Cardiac muscle cell (in vitro differentiated cells and primary cell): ENCODE data around the gene VAV1. TPM values are rescaled to one million over a fixed set of nuclear protein-coding genes. Genes with fewer than 3 reads are reported as not detected.

ENCODE experiments used
- DNase-seq, 2 donors: peaks; one replicate each; pipeline versions ENCODE4 v3.0.0 to v3.0.0-alpha.2; 2010 to 2017; ENCODE audit warnings: low read depth in 1 of 2, low spot score in 1 of 2
- H3K27ac ChIP-seq: fragments of 200-600 bp; sonication (generic); 2 replicates; pipeline ENCODE4 v1.5.1; 2016
- H3K27me3 ChIP-seq: fragments of 200-600 bp; sonication (generic); 2 replicates; pipeline ENCODE4 v1.6.0; 2016; ENCODE audit warnings: control low read depth
- H3K36me3 ChIP-seq: fragments of 200-600 bp; sonication (generic); 2 replicates; pipeline ENCODE4 v1.5.1; 2016; ENCODE audit warnings: control low read depth
- H3K4me1 ChIP-seq: fragments of 200-600 bp; sonication (generic); 2 replicates; pipeline ENCODE4 v1.8.1; 2017; ENCODE audit warnings: low read depth, mild to moderate bottlenecking, mixed run types
- H3K4me3 ChIP-seq: fragments of 200-600 bp; sonication (generic); 2 replicates; pipeline ENCODE4 v1.5.1; 2016; ENCODE audit warnings: mild to moderate bottlenecking
- H3K9me3 ChIP-seq: fragments of 200-600 bp; sonication (generic); 2 replicates; pipeline ENCODE4 v1.5.1; 2017; ENCODE audit warnings: low read depth, mild to moderate bottlenecking, control low read depth
- polyA plus RNA-seq: library from polyadenylated mRNA; unstranded; fragments of >200 nt; fragmentation: Nextera tagmentation; extraction: Ambion mirVana; gene quantifications from 2 replicates; pipeline ENCODE4 v1.2.1, GENCODE V29; 2016
- total RNA-seq: library from RNA; depleted of rRNA; stranded (reverse); fragments of >200 nt; gene quantifications from 2 replicates; pipeline ENCODE4 v1.2.3, GENCODE V29; 2016
- TF ChIP-seq, protein P1 (sequence below): IDR thresholded peaks from 2 replicates; pipeline ENCODE4 v1.5.1; 2012; ENCODE audit warnings: low read depth, mild to moderate bottlenecking, low read length

The VAV1 gene
- total and polyA plus RNA-seq, 2 experiments from 2014 or later, result not detected

DNA sequence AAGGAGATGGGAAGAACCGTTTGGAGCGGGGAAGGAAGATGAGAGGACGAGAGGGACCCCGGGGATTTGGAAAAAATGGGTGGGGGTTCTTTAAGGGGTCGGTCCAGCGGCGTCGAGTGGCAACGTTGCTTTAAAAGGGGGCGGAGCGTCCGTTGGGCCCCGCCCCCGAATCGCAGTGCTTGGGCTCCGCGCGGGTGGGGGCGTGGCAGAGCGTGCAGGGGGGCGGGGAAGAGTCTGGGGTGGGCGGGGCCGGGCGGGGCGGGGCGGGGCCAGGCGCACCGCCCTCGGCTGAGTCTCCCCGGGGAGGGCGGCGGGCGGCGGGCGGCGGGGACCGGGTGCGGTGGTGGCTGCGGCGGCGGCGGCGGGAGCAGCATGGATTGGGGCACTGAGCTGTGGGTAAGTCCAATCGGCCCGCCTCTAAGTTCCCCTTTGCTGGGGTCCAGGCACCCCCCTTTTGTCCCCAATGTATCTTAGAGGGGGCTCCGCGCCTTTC, 33.1 kb upstream of the VAV1 start, which contains the start of gene TRIP10:
TSS of gene TRIP10 (plus strand) at position 291 of the 493 bp plus-strand sequence. CDS start at position 373, 82 bp downstream.
- no peaks in the 10 kb centered on the region for H3K27me3 ChIP-seq
- TF ChIP-seq, protein P1, sequence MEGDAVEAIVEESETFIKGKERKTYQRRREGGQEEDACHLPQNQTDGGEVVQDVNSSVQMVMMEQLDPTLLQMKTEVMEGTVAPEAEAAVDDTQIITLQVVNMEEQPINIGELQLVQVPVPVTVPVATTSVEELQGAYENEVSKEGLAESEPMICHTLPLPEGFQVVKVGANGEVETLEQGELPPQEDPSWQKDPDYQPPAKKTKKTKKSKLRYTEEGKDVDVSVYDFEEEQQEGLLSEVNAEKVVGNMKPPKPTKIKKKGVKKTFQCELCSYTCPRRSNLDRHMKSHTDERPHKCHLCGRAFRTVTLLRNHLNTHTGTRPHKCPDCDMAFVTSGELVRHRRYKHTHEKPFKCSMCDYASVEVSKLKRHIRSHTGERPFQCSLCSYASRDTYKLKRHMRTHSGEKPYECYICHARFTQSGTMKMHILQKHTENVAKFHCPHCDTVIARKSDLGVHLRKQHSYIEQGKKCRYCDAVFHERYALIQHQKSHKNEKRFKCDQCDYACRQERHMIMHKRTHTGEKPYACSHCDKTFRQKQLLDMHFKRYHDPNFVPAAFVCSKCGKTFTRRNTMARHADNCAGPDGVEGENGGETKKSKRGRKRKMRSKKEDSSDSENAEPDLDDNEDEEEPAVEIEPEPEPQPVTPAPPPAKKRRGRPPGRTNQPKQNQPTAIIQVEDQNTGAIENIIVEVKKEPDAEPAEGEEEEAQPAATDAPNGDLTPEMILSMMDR, result no peak
- no peaks in the 10 kb centered on the region for H3K36me3 ChIP-seq
- H3K9me3 ChIP-seq, result no peaks in the 10 kb centered on the region
- H3K27ac ChIP-seq, result peak within 1 kb of the TSS; percentile 80
- peak; percentile 88 to 94 for DNase-seq
- H3K4me3 ChIP-seq, result peak within 1 kb of the TSS; percentile 72
- peaks cover 21% of the 10 kb centered on the region for H3K4me1 ChIP-seq

DNA sequence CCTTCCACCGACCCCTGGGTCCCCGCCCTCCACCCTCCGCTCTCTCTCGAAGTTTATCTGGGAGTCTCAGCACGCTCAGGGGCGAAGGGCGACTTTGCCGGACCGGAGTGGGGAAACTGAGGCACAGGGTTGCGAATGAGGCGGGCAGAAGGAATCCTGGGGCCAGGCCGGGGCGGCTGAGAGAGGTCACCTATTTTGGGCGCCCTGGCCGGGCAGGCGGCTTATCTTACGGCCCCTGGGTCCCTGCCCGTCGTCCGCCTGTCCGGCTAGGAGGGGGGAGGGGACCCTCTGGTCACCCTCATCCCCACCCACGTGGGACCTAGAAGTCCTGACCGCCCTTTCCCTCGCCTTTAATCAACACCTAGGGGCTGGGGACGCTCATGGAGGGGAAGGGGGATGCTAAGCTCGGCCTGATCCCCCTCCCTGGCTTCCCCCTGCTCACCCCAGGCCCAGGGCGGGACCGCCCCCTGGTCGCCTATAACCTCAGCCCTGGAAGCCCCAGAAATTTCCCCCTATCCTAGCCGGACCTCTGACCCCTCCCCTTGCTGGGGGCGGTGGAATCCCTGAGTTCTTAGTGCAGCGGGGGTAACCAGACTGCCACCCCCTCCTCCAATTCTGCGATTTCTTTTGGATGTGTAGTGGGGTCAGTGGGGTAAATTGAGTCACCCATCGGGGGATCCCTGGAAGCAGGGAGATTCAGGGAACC, 32.5 kb upstream of the VAV1 start:
- Histone ChIP-seq H3K4me1 (peaks cover 26% of the 10 kb centered on the region), H3K36me3 (no peaks in the 10 kb centered on the region), H3K4me3 (peak overlapping the region; percentile 72), H3K9me3 (no peaks in the 10 kb centered on the region), H3K27me3 (no peaks in the 10 kb centered on the region), H3K27ac (peak overlapping the region; percentile 67)
- TF ChIP-seq, protein P1, result no peak
- peak in 1 of 2 donors; percentile 75 for DNase-seq

DNA sequence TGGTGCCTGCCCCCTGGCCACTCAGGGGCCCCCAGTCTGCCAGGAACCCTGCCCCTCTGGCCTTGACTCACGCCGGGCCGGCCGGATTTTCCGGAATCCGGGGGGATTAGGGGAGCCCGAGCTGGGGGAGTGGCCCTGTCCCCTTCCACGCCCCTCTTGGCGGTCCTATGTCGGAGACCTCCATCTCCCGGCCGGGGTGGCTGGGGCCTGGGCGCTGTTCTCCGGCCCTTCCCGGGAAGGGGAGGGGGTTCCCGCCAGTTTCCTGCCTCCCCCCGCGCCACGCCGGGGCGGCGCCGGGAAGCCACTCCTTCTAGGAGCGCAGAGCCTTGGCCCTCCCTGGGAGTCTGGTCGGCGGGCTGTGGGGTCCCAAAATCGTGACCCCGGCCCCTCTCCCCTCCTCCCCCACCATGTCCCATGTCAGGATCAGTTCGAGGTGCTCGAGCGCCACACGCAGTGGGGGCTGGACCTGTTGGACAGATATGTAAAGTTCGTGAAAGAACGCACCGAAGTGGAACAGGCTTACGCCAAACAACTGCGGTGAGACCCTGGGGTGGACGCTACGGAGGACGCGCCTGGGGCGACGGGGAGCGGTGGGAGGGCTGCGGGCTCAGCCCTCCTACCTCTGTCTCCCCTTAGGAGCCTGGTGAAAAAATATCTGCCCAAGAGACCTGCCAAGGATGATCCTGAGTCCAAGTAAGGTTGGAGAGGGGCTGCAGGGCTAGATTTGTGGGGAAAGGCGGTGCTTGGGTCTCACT, 31.7 kb upstream of the VAV1 start:
- peak; percentile 53 to 58 for DNase-seq
- Histone ChIP-seq H3K36me3 (peaks cover 4% of the 10 kb centered on the region), H3K27ac (peak overlapping the region; percentile 67), H3K4me3 (peak overlapping the region; percentile 72), H3K27me3 (no peaks in the 10 kb centered on the region), H3K9me3 (no peaks in the 10 kb centered on the region), H3K4me1 (peaks cover 31% of the 10 kb centered on the region)
- TF ChIP-seq, protein P1, result no peak

DNA sequence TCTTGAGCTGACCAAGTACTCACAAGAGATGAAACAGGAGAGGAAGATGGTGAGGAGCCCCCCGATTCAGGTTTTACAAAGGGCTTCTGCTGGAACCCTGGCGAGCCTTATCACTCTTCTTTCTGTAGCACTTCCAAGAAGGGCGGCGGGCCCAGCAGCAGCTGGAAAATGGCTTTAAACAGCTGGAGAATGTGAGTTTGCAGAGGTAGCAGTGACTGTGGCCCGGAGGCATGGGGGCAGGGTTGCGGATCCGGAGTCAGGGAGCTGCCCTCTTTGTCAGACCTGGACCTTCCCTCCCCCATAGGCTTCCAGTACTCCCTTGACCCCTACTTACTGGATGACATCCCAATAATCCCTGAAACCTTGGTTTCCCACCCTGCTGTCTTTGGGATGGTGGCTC, 29.4 kb upstream of the VAV1 start:
- DNase-seq, result no peak
- peak overlapping the region; percentile 89 for H3K27ac ChIP-seq
- H3K9me3 ChIP-seq, result no peaks in the 10 kb centered on the region
- no peaks in the 10 kb centered on the region for H3K27me3 ChIP-seq
- TF ChIP-seq, protein P1, result no peak
- no peak overlapping the region for H3K4me3 ChIP-seq
- H3K4me1 ChIP-seq, result peaks cover 26% of the 10 kb centered on the region
- peaks cover 15% of the 10 kb centered on the region for H3K36me3 ChIP-seq

DNA sequence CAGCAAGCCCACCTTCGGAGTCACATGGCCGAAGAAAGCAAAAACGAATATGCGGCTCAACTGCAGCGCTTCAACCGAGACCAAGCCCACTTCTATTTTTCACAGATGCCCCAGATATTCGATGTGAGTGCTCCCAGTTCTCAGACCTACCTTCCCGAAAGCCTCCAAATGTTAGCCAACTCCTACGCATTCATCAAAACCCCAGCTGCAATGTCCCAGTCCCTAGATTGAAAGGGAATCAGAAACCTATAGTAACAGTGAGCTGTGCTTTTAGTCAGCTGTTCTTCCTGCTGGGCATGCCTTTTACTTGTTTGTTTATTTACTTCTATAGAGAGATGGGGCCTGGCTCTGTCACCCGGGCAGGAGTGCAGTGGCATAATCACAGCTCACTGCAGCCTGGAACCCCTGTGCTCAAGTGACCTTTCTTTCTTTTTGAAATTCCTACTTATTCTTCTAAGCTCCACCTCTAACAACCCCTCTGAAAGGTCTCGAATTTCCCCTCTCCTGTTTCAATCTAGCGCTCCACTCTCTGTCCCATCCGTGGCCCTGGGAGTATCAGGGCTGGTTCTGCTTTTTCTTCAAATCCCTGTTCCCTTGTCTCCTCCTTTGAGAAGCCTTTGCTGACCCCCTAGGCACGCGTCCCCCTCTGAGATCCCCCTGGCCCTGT, 28.7 kb upstream of the VAV1 start:
- H3K4me1 ChIP-seq, result peaks cover 23% of the 10 kb centered on the region
- no peaks in the 10 kb centered on the region for H3K9me3 ChIP-seq
- H3K27ac ChIP-seq, result peak overlapping the region; percentile 89
- peaks cover 23% of the 10 kb centered on the region for H3K36me3 ChIP-seq
- H3K4me3 ChIP-seq, result no peak overlapping the region
- DNase-seq, result no peak
- TF ChIP-seq, protein P1, result no peak
- no peaks in the 10 kb centered on the region for H3K27me3 ChIP-seq
